UCSD-AML1 (cell line): ENCODE data around the gene ZBTB49.
"Not testable (repeated sequence)": the region's sequence is repeated elsewhere in the genome, so short reads cannot be mapped to it uniquely, and the experiment has no call there.

Source experiments
- DNase-seq: peaks from one replicate; lab custom pipeline; 2025; ENCODE audit not compliant: unreplicated experiment; lab: John Stamatoyannopoulos, UW

The ZBTB49 gene, protein sequence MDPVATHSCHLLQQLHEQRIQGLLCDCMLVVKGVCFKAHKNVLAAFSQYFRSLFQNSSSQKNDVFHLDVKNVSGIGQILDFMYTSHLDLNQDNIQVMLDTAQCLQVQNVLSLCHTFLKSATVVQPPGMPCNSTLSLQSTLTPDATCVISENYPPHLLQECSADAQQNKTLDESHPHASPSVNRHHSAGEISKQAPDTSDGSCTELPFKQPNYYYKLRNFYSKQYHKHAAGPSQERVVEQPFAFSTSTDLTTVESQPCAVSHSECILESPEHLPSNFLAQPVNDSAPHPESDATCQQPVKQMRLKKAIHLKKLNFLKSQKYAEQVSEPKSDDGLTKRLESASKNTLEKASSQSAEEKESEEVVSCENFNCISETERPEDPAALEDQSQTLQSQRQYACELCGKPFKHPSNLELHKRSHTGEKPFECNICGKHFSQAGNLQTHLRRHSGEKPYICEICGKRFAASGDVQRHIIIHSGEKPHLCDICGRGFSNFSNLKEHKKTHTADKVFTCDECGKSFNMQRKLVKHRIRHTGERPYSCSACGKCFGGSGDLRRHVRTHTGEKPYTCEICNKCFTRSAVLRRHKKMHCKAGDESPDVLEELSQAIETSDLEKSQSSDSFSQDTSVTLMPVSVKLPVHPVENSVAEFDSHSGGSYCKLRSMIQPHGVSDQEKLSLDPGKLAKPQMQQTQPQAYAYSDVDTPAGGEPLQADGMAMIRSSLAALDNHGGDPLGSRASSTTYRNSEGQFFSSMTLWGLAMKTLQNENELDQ

DNA sequence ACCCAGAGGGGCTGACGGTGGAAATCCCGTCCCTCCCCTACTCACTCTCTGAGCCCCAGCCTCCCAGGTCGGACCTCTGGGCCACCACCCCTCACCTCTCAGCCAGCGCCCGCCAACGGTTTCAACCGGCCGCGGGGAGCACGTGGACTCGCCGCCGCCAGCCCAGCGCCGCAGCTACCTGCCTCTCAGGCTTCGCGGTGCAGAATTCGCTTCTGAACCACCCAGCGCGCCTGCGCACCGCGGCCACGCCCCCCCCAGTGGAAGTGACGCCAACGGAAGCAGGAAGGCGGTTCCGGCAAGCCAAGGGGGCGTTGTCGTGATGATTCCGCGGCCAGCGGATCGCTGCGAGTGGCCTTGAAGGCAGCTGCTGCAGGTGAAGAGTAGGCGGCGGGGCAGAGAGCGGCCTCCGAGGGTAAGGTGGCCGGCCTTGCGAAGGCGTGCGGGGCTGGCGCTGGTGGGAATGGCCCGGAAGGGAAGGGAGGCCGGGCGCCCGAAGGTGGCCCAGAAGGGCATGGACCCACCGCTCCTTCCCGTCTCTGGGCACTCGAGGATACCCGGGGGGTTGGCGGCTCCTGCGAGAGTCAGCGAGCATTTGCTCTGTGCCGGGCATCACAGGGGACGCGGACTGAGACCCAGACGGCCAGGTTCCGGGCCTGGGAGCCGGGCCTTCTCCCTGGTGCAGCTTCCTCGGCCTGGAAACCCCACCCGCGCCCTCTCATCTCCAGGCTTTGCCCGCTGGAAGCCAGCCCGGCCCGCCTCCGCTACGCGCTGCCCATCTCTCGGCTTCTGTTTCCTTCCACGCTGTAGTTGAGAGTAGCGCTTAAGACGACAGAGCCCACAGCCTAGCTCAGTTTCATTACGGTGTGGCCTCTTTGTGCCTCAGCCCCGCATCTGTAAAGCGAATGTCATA lies at the start of gene ZBTB49, which contains the start of gene LYAR:
ZBTB49 (plus strand) TSS at position 311 of the 910 bp plus-strand sequence. CDS start 9,695 bp downstream, outside the sequence.
LYAR (minus strand) TSS at position 214 of the 910 bp plus-strand sequence. CDS start 6,412 bp downstream, outside the sequence.
- DNase-seq = peak; percentile 93

DNA sequence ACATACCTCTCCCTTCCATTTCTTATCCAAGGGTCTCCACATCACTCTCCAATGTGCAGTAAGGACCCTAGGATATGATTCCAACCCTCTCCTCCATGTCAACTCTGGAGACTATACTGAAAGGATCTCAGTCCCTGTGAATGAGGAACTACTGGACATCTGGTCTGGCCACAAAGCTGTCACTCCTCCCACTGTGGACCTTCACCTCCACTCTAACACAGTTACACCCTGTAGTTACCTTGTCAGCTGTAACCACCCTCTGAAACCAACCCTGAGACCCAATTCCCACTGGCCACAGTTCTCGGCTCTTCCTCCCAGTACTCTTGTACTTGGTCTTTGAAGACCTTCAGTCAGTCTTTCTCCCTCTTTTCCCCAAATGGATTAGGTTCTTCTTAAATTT lies 44.9 kb upstream of the ZBTB49 start:
- DNase-seq = no peak

DNA sequence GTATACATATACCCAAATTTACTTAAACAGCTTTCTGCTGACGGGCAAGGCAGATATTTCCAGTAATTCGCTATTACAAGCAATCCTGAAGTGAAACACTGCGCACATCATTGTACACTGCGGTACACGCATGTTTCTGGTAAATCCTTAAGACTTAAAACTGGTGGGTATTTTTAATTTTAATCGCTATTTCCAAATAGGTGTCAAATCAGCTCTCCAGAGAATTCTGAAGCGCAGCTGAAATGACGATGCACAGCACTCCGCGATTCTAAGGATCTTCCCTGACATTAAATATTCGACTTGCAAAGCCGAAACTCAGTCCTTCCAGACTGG lies 42.4 kb upstream of the ZBTB49 start:
- no peak for DNase-seq

DNA sequence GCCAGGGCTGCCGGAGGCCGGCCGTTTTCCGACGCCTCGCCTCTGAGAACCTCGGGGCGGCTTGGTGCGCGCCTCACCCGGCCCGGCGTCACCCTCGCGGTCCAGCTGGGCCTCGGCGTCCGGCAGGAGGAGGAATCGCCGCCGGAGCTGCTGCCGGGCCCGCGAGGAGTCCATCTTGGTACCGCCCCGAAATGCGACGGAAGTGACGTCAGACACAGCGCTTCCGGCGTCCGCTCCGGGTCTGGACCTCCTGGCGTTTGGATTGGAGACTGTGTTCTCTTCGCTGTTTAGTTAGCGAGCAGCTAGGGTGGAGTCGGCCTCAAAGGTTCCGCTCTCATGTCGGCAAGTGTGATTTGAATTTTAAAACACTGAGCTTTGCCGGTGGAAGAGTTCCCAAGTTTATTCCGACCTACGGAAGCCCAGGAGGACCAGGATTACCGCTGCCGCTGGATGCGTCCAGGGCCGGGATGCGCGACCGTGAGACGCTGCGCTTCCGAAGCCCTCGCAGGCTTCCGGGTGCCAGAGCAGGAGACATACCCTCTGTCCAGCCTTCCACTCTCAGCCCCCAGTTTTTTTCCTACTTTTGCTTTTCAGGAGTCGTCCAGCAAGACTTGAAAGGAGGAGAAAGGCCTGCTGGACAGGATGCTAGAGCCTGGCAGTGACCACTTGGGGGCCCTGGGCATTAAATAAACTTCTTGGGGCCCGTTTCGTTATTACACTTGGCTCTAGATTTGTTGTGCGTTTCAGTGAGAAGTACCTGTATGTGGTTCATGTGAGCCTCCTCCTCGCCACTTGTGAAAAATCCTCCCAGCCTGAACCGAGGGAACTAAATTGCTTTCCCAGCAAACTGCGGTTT lies 41.8 kb upstream of the ZBTB49 start, which contains the start of gene TMEM128:
TMEM128 (minus strand) TSS at position 195 of the 856 bp plus-strand sequence; CDS start at position 174, 21 bp downstream.
- peak; percentile 90 for DNase-seq

DNA sequence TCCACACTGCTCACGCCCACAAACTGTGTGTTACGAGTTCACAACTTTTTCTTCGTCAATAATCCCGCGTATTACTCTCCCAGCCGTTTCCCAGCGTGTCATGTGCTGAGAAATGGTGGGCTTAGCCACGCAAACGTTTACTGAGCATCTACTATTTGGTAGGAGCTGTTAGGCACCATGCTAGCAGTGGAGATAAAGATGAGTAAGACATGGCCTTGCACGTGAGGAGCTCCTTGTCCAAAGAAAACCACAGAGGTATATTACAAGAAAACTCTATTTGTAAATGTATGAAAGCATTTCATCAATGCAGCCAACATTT lies 41.2 kb upstream of the ZBTB49 start:
- DNase-seq = no peak

DNA sequence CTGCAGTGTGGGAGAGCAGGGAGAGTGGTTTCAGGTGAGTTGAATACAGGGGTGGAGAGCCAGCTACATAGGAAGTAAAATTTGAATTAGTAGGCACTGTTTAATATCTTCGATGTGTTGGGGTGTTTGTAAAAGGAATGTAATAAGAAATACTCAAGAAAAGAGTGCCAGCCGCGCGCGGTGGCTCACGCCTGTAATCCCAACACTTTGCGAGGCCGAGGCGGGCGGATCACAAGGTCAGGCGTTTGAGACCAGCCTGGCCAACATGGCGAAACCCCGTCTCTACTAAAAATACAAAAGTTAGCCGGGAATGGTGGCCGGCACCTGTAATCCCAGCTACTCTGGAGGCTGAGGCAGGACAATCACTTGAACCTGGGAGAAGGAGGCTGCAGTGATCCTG lies 40.7 kb upstream of the ZBTB49 start:
- DNase-seq = not testable (repeated sequence)

DNA sequence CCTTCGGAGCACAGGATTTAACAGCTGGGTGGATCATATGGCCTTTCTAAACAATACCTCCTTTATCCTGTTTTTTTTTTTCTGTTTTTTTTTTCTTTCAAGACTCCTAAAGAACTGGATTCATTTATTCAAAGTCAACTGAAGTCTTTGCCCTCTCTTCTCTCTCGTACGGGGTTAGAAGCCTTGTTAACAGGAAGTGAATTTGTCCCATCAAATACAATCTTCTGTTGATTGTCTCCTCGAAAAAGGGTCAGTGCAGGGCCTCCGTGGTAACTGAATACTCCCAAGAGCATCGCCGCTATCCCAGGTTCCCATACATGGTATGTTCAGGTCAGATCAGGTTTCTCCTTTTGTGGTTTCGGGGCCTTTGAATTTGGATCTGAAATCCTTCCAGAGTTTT lies 40.2 kb upstream of the ZBTB49 start:
- DNase-seq = no peak

DNA sequence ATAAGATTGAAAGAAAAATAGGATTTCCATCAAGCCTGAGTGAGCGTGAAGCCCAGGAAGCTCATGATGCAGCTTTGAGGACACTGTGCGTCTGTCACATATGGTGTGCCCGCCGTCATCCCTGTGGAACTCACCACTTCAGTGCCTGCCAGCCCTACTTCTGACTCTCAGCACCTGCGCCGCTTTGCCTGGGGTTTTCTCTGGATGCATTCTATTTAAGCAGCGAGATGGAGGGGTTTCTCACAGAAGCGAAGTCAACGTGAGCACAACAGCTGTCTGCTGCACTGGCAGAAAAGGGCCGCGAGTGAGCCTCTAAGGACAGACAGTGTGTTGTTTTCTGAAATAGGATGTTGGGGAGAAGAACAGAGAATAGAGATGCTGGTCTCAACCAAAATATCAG lies 35.9 kb upstream of the ZBTB49 start:
- DNase-seq = no peak

DNA sequence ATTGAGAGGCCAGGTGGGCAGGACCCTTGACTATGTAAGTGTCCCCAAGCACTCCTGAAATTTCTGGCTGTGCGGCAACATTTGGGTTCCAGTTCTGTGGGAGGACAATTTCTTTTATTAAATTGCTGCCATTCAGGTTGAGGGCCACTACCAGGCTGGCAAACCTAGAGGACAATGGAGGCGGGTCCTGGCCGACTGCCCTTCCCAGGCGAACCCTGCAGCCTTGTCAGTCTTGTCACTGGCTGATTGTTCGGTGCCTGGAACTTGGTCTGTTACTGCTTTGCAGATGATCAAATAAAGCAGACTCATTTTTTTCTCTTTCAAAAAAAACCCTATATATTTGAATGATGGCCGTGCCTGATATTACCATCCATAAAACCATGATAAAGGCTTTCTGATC lies 35.4 kb upstream of the ZBTB49 start:
- no peak for DNase-seq

DNA sequence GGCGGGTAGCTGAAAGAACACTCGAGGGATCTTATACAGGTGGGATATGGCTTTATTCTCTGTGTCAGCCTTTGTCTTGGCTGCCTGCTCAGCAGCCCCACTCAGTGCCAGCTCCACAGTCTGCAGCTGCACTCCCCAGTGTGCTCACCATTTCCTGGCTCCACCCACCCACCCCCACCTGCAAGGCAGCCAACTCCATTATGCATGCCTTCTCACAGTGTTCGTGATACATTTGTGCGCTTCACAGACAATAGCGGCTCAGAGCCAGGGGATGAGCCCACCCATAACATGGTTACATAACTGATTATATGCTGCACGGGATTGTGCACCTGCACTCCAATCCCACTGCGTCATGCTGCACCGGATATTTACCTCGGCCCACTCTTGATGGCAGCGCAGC lies 33.3 kb upstream of the ZBTB49 start:
- no peak for DNase-seq

DNA sequence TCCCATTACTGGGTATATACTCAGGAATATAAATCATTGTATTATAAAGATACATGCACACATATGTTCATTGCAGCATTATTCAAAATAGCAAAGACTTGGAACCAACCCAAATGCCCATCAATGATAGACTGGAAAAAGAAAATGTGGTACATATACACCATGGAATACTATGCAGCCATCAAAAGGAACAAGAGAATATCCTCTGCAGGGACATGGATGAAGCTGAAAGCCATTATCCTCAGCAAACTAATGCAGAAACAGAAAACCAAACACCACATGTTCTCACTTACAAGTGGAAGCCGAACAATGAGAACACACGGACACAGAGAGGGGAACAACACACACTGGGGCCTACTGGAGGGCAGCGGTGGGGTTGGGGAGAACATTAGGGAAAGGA lies 32.3 kb upstream of the ZBTB49 start:
- DNase-seq = not testable (repeated sequence)

DNA sequence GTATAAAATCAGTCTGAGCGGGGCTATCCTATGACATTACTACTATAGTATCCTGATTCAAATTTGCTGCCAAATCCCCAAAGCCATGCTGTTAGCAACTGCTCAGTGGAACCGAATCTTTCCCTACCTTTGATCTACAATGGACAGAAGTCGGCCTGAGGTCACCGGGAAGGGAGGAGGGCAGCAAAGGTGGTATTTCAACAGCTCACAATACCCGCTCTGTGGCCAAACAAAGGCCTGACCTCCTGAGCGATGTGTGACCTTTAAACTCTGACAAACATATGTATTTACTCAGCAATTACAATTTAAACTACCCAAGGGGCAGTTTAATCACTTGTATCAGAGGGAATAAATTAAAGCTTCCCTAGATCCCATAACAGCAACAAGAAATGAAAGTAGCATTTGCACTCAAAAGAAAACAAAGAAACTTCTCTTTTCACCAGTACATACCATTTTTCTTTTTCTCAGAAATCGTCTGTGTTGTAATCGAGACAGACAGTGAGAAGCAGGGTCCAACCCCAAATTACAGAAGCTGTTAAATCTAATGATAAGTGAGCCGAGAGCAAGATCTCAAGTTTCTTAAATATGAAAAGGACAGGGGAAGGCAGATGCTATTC lies 30.5 kb upstream of the ZBTB49 start:
- no peak for DNase-seq

DNA sequence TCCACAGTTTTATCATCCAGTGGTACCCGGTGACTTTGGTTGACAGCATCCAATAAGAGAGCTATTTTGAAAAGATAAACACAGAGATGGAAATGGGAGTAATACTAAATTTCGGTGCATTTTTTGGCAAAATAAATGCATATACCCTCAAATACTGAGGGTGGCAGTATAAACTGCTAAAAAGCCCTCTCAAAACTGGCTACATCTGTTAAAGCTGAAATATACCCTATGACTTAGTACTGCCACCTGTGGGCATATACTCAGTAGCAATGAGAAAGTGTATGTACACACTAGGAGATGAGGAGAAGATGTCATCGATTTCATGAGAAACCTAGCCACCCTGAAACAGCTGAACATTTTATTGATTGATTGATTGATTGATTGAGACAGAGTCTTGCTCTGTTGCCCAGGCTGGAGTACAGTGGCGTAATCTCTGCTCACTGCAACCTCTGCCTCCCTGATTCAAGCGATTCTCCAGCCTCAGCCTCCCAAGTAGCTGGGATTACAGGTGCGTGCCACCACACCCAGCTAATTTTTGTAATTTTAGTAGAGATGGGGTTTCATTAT lies 29.8 kb upstream of the ZBTB49 start:
- DNase-seq = no peak

DNA sequence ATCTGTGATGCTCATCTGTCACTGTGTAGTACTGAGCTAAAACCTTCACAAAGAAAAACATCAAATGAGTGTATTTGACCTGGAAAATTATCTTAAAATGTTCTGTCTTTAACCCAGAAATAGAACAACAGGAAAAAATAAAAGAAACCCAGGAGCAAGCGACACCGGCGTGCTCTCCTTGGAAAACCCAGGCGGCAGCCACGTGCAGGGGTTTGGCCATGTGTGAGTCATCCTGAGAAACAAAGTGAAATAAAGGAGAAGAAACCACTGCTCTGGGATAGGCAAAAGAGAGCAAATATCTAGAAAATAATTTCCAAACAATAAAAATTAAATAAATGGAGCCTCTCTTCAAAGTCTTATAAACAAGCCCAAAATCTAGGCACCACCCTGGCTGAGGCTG lies 22.1 kb upstream of the ZBTB49 start:
- DNase-seq = no peak

DNA sequence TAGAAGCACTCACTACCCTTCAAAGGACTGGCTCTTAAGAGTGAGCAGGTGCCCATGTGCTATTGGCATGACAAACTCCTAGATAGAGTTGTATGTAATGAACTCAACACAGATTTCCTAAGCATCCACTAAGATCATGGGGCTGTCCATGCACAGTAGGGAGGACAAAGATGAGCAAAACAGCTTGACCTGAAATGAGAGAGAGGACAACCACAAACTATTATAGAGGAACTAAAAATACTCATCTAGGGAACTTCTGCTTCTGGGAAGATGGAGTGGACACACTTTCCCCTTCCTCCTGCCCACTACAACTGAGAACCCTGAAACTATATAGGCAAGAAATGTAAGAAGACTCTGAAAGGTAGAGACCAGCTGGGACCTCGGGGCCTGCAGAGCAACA lies 21.3 kb upstream of the ZBTB49 start:
- no peak for DNase-seq

DNA sequence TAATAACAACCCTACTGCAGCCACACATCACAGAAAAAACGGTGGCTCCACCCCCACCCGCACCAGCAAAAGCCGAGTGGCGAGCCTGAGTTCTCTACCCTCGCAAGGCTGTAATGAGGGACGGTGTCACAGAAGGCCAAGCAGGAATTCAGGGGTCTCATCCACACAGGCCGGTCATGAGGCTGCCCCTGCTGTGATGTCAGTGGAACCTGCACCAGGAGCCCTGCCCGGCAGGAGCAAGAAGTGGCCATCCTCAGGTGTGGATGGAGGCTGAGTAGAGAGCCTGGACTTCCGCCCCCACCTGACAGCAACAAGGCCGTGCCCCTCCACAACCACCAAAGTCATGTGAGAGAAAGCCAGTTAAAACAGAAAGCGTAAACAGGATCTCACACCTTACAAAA lies 20.7 kb upstream of the ZBTB49 start:
- DNase-seq = no peak

DNA sequence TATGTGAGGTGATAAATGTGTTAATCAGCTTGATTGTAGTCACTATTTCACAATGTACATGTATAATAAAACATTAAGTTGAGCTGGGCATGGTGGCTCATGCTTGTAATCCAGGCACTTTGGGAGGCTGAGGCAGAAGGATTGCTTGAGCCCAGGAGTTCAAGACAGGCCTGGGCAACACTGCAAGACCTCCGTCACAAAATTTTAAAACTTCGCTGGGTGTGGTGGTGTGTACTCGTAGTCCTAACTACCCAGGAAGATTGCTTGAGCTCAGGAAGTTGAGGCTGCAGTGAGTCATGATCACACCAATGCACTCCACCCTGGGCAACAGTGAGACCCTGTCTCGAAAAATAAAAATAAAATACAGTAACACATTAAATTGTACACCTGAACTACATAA lies 20.2 kb upstream of the ZBTB49 start:
- no peak for DNase-seq

DNA sequence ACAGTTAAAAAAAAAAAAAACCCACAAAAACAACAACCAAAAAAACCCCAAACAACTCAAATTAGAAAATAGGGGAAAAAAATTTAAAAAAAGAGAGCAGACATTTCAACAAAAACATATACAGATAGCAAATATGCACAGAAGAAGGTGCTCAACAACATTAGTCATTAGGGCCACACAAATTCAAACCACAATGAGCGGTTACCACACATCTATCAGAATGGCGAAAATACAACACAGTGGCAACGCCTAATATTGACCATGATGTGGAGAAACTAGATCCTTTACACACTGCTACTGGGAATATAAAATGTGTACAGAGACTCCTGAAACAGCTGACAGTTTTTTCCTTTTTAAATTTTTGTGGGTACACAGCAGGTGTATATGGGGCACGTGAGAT lies 19.5 kb upstream of the ZBTB49 start:
- no peak for DNase-seq

DNA sequence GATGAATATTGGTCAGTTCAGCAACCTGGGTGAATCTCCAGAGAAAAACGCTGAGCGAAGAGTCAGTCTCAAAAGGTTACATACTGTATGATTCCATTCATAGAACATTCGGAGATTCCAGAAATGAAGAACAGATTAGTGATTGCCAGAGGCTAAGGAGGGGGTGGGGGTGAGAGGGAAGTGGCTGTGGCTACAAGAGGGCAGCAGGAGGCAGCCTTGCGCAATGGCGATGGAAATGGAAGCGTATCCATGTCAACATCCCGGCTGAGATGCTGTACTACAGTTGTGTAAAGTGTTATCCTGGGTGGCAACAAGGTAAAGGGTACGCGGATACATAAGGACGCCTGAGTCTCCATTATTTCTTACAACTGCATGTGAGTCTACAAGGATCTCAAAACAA lies 18.1 kb upstream of the ZBTB49 start:
- no peak for DNase-seq

DNA sequence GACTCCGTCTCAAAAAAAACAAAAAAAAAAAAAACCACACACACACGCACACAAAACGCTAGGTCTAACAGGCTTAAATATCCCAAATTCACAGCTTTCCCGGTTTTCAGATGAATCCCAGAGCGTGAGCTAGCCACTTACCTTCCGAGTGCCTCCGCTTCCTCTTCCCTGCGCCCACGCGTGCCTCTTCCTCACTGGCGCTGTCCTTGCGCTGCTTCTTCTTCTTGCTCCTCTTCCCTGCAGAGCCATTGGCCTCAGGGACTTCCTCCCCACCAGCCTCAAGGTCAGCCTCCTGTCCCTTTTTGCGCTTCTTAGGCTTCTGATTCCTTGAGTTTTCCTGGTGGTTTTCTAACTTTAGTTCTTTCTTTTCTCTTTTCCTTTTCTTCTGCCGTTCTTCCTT lies 15.8 kb upstream of the ZBTB49 start:
- DNase-seq = no peak
